PC-9 (cell line): ENCODE data around the gene VAMP5. TPM values are rescaled to one million over a fixed set of nuclear protein-coding genes. Genes with fewer than 3 reads are reported as not detected.
A peak's percentile ranks its signal among the peaks of the same experiment; 100 is the strongest.

Experiments
- BruUV-seq: library from RNA; stranded (reverse); fragments of 400-500 nt; replicated peaks from 2 replicates; lab custom pipeline; 2021; lab: Mats Ljungman, UMichigan
- CTCF ChIA-PET: fragments of 300-600 bp; sonication (Branson Sonifier 250); formaldehyde crosslinking; loops from one replicate; lab custom pipeline; 2022; ENCODE audit warnings: antibody characterized with exemption; lab: Charles Lee
- POLR2A ChIA-PET: fragments of 300-600 bp; sonication (Branson Sonifier 250); formaldehyde crosslinking; loops from one replicate; lab custom pipeline; 2022; ENCODE audit warnings: antibody characterized with exemption; ENCODE audit not compliant: unreplicated experiment; lab: Charles Lee
- DNase-seq, 2 experiments: peaks; one replicate each; pipeline versions ENCODE4 v3.0.0 to v3.0.0-alpha.2; 2015 to 2022; ENCODE audit warnings: mixed read lengths in 1 of 2
- H2AFZ ChIP-seq: fragments of 200-600 bp; sonication (generic); 2 replicates; pipeline ENCODE4 v1.8.1; 2017; ENCODE audit warnings: antibody characterized with exemption
- H3F3A ChIP-seq: fragments of 200-600 bp; sonication (generic); 2 replicates; pipeline ENCODE4 v1.8.1; 2017; ENCODE audit warnings: antibody characterized with exemption, mild to moderate bottlenecking, low read depth; ENCODE audit not compliant: insufficient read depth
- H3K27ac ChIP-seq: fragments of 200-600 bp; sonication (generic); 2 replicates; pipeline ENCODE4 v1.6.1; 2016; ENCODE audit warnings: mixed run types
- H3K27me3 ChIP-seq: fragments of 200-600 bp; sonication (generic); 2 replicates; pipeline ENCODE4 v1.6.1; 2016; ENCODE audit warnings: low read depth, mixed run types; ENCODE audit not compliant: insufficient read depth
- H3K36me3 ChIP-seq: fragments of 200-600 bp; sonication (generic); 2 replicates; pipeline ENCODE4 v1.6.1; 2016; ENCODE audit warnings: low read depth, mixed run types
- H3K4me1 ChIP-seq: fragments of 200-600 bp; sonication (generic); replicated peaks from 2 replicates; pipeline ENCODE4 v1.6.1; 2016; ENCODE audit warnings: mixed run types; ENCODE audit not compliant: insufficient read depth
- H3K4me2 ChIP-seq: fragments of 200-600 bp; sonication (generic); 2 replicates; pipeline ENCODE4 v1.6.1; 2017; ENCODE audit warnings: mixed run types
- H3K4me3 ChIP-seq: fragments of 200-600 bp; sonication (generic); 2 replicates; pipeline ENCODE4 v1.6.1; 2016; ENCODE audit warnings: mixed run types
- H3K79me2 ChIP-seq: fragments of 200-600 bp; sonication (generic); 2 replicates; pipeline ENCODE4 v1.6.1; 2017; ENCODE audit warnings: low read depth, mixed run types
- H3K9me2 ChIP-seq: fragments of 200-600 bp; sonication (generic); 2 replicates; pipeline ENCODE4 v1.8.1; 2017; ENCODE audit warnings: mild to moderate bottlenecking; ENCODE audit not compliant: insufficient read depth
- H3K9me3 ChIP-seq: fragments of 200-600 bp; sonication (generic); 2 replicates; pipeline ENCODE4 v1.8.1; 2016; ENCODE audit warnings: low read depth; ENCODE audit not compliant: insufficient read depth
- H4K20me1 ChIP-seq: fragments of 200-600 bp; sonication (generic); 2 replicates; pipeline ENCODE4 v1.8.1; 2017; ENCODE audit not compliant: insufficient read depth
- CTCF ChIP-seq: fragments of 200-600 bp; sonication (generic); conservative IDR thresholded peaks from 2 replicates; pipeline ENCODE4 v1.6.1; 2017; ENCODE audit warnings: mixed run types, antibody characterized with exemption, mild to moderate bottlenecking, moderate library complexity
- EZH2 ChIP-seq: fragments of 200-600 bp; sonication (generic); IDR thresholded peaks from 2 replicates; pipeline ENCODE4 v1.8.0; 2017; ENCODE audit warnings: antibody characterized with exemption, low read depth
- intact Hi-C: fragments of 100-400 bp; cut with micrococcal nuclease; formaldehyde crosslinking; loops from one replicate; pipeline ENCODE4 v1.10.0; 2022; ENCODE audit not compliant: unreplicated experiment
- total RNA-seq: library from RNA; stranded (reverse); gene quantifications from 2 replicates; pipeline ENCODE4 v1.2.3, GENCODE V29; 2021

VAMP5 gene
- total RNA-seq, 1 experiment from 2014 or later, result 7.2 TPM

- Histone ChIP-seq H3K9me3 (no peaks in the 10 kb centered on the region), H3K27me3 (no peaks in the 10 kb centered on the region), H3K4me1 (no peaks in the 10 kb centered on the region), H3F3A (peaks cover 64% of the 10 kb centered on the region), H2AFZ (no peak overlapping the region), H3K27ac (no peak overlapping the region), H3K4me3 (no peak overlapping the region), H3K4me2 (no peak overlapping the region), H3K79me2 (peaks cover 2% of the 10 kb centered on the region), H3K36me3 (peaks cover 20% of the 10 kb centered on the region), H3K9me2 (no peaks in the 10 kb centered on the region), H4K20me1 (peaks cover 27% of the 10 kb centered on the region)
- ChIA-PET CTCF (interaction anchor here (0.7 kb wide), 1 partner anchor 194 kb away, joined by 3 read pairs; the partner anchor contains the start of genes ELMOD3 and RETSAT), POLR2A (no interaction called here)
- BruUV-seq, result no TSS peak
- DNase-seq, result no peak
- no peak for TF ChIP-seq CTCF
- TF ChIP-seq EZH2, result no peak
- intact Hi-C loops, result no loop called here
Observed at GRCh38 chr2:85548608-85548900, 35.7 kb upstream of the VAMP5 start.

GRCh38 chr2:85549095-85549494, 35.1 kb upstream of the VAMP5 start:
- DNase-seq, result no peak
- BruUV-seq, result no TSS peak
- peaks cover 58% of the 10 kb centered on the region for H3F3A ChIP-seq
- H3K36me3 ChIP-seq, result peaks cover 18% of the 10 kb centered on the region; the same call in 1 of the 2 replicates
- peaks cover 22% of the 10 kb centered on the region for H4K20me1 ChIP-seq
- intact Hi-C loops, result no loop called here
- H2AFZ ChIP-seq, result no peak overlapping the region
- H3K79me2 ChIP-seq, result no peaks in the 10 kb centered on the region
- ChIA-PET CTCF (interaction anchor here (0.6 to 0.7 kb wide), 2 partner anchors 45 to 195 kb away, joined by 3 read pairs; partner anchors contain the start of genes ELMOD3 and RETSAT), POLR2A (interaction anchor here (0.6 kb wide), 1 partner anchor 130 kb away, joined by 9 read pairs; the partner anchor contains the start of gene SH2D6)
- TF ChIP-seq EZH2, result no peak
- TF ChIP-seq CTCF, result no peak
- no peak overlapping the region for H3K4me2 ChIP-seq
- H3K4me1 ChIP-seq, result no peaks in the 10 kb centered on the region
- H3K9me3 ChIP-seq, result no peaks in the 10 kb centered on the region
- no peak overlapping the region for H3K27ac ChIP-seq
- H3K27me3 ChIP-seq, result no peaks in the 10 kb centered on the region
- no peak overlapping the region for H3K4me3 ChIP-seq
- no peaks in the 10 kb centered on the region for H3K9me2 ChIP-seq

DNA sequence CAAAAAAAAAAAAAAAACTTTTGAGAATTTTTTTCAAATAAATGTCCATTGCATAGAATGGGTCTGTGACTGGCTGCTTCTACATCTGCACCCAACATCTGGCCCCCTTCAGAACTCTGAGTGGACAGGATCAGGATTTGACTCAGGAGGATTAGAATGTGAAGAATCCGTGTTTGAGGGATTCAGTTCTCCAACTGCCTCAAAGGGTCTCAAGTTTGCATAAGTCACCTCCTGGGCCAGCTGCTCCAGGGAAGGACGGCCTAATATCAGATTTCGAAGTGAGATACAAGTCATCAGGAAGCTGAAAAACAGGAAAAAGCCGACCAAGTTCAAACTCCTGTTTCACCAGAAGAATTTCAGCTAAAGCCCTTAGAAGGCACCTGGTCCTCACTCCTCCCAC, 34.4 kb upstream of the VAMP5 start:
- Histone ChIP-seq H3K4me2 (no peak overlapping the region), H2AFZ (no peak overlapping the region), H3F3A (peaks cover 51% of the 10 kb centered on the region), H3K27ac (no peak overlapping the region), H3K79me2 (no peaks in the 10 kb centered on the region), H3K4me3 (no peak overlapping the region), H3K27me3 (no peaks in the 10 kb centered on the region), H3K9me2 (no peaks in the 10 kb centered on the region), H3K36me3 (0 out of 2 replicates have a peak, but pooled peaks cover 11% of the 10 kb centered on the region), H3K4me1 (no peaks in the 10 kb centered on the region), H4K20me1 (peaks cover 15% of the 10 kb centered on the region), H3K9me3 (no peaks in the 10 kb centered on the region)
- TF ChIP-seq CTCF, result no peak
- no peak for TF ChIP-seq EZH2
- BruUV-seq, result no TSS peak
- CTCF ChIA-PET, result interaction anchor here (0.6 kb wide), 1 partner anchor 45 kb away, joined by 3 read pairs; no protein-coding TSS in a partner anchor
- POLR2A ChIA-PET, result interaction anchor here (0.6 kb wide), 2 partner anchors 11 to 14 kb away, joined by 4 to 5 read pairs; partner anchors contain the start of gene MAT2A
- peak in 1 of 2 experiments; percentile 42 for DNase-seq
- intact Hi-C loops, result loop anchor here (5.0 kb wide), 2 partner anchors 223 to 248 kb away; partner anchors contain the start of gene TGOLN2
